ENCODE data around the gene RPS2.

RPS2 gene

GRCh38 chr16:1938316-1938715, 26.3 kb downstream of the RPS2 start:
- no peak overlapping the region for H3K4me3 ChIP-seq (replicated peaks in 1 of 2; ENCODE audit: low read depth in 2 of 2, low read length in 2 of 2)
- DNase-seq (ENCODE audit: low read depth in 2 of 2), result no peak
- no peak for TF ChIP-seq CTCF (IDR thresholded peaks at IDR 0.05; ENCODE audit: low read depth, low read length)

- no peak for DNase-seq (ENCODE audit: low read depth in 2 of 2)
- H3K4me3 ChIP-seq (replicated peaks in 1 of 2; ENCODE audit: low read depth in 2 of 2, low read length in 2 of 2), result no peak overlapping the region
- TF ChIP-seq CTCF (IDR thresholded peaks at IDR 0.05; ENCODE audit: low read depth, low read length), result no peak
These were observed 27.6 kb downstream of the RPS2 start for GRCh38 chr16:1936945-1937479.

GRCh38 chr16:1933097-1933661, 31.4 kb downstream of the RPS2 start:
- no peak for DNase-seq (ENCODE audit: low read depth in 2 of 2)
- no peak overlapping the region for H3K4me3 ChIP-seq (replicated peaks in 1 of 2; ENCODE audit: low read depth in 2 of 2, low read length in 2 of 2)
- no peak for TF ChIP-seq CTCF (IDR thresholded peaks at IDR 0.05; ENCODE audit: low read depth, low read length)

GRCh38 chr16:1932050-1933028, 32.3 kb downstream of the RPS2 start:
- no peak for DNase-seq (ENCODE audit: low read depth in 2 of 2)
- TF ChIP-seq CTCF (IDR thresholded peaks at IDR 0.05; ENCODE audit: low read depth, low read length), result peak; percentile 6
- no peak overlapping the region for H3K4me3 ChIP-seq (replicated peaks in 1 of 2; ENCODE audit: low read depth in 2 of 2, low read length in 2 of 2)

- H3K4me3 ChIP-seq (replicated peaks in 1 of 2; ENCODE audit: low read depth in 2 of 2, low read length in 2 of 2), result no peak overlapping the region
- no peak for TF ChIP-seq CTCF (IDR thresholded peaks at IDR 0.05; ENCODE audit: low read depth, low read length)
These were observed 34.3 kb downstream of the RPS2 start for GRCh38 chr16:1930338-1930720.

GRCh38 chr16:1929578-1930337, 34.9 kb downstream of the RPS2 start:
- TF ChIP-seq CTCF (IDR thresholded peaks at IDR 0.05; ENCODE audit: low read depth, low read length), result peak; percentile 36
- peak; percentile 79 to 88 for DNase-seq (ENCODE audit: low read depth in 2 of 2)
- peak overlapping the region; percentile 46 to 55 for H3K4me3 ChIP-seq (replicated peaks in 1 of 2; ENCODE audit: low read depth in 2 of 2, low read length in 2 of 2)

More at GRCh38 chr16:1930338-1930720, 34.3 kb downstream of the RPS2 start:
- no peak for DNase-seq (ENCODE audit: low read depth in 2 of 2)

Data from cardiac fibroblast (primary cell).